ENCODE results near the gene C14orf132. TPM values are rescaled to one million over a fixed set of nuclear protein-coding genes. Genes with fewer than 3 reads are reported as not detected.

The C14orf132 gene
- total RNA-seq, 1 donor from 2014 or later: 44.8 TPM

- intact Hi-C loops (cut with DNase I): no loop called here
These were observed 15.5 kb downstream of the C14orf132 start for GRCh38 chr14:96054661-96055060.

GRCh38 chr14:96055065-96055752 lies 16.0 kb downstream of the C14orf132 start:
- intact Hi-C loops (cut with DNase I): no loop called here
- no peaks in the 10 kb centered on the region for H3K9me3 ChIP-seq
- peaks cover 8% of the 10 kb centered on the region for H3K4me1 ChIP-seq
- DNase-seq (no peak), ATAC-seq (no peak)
- no peak for TF ChIP-seq CTCF (IDR thresholded peaks at IDR 0.05)
- peaks cover 15% of the 10 kb centered on the region for H3K36me3 ChIP-seq
- H3K4me3 ChIP-seq: no peak overlapping the region
- no peak overlapping the region for H3K27ac ChIP-seq
- H3K27me3 ChIP-seq (ENCODE audit: low read depth): no peaks in the 10 kb centered on the region

More at GRCh38 chr14:96054661-96055060, 15.5 kb downstream of the C14orf132 start:
- H3K36me3 ChIP-seq: peaks cover 15% of the 10 kb centered on the region
- H3K4me3 ChIP-seq: no peak overlapping the region
- no peak for TF ChIP-seq CTCF (IDR thresholded peaks at IDR 0.05)
- H3K27ac ChIP-seq: no peak overlapping the region
- H3K9me3 ChIP-seq: no peaks in the 10 kb centered on the region
- ATAC-seq: no peak
- H3K27me3 ChIP-seq (ENCODE audit: low read depth): no peaks in the 10 kb centered on the region
- no peak for DNase-seq
- H3K4me1 ChIP-seq: peaks cover 8% of the 10 kb centered on the region

GRCh38 chr14:96055753-96056508 lies 16.8 kb downstream of the C14orf132 start:
- no peak for TF ChIP-seq CTCF (IDR thresholded peaks at IDR 0.05)
- H3K36me3 ChIP-seq: peaks cover 15% of the 10 kb centered on the region
- no peaks in the 10 kb centered on the region for H3K9me3 ChIP-seq
- H3K4me3 ChIP-seq: no peak overlapping the region
- no peak overlapping the region for H3K27ac ChIP-seq
- ATAC-seq (no peak), DNase-seq (no peak)
- peaks cover 8% of the 10 kb centered on the region for H3K4me1 ChIP-seq
- H3K27me3 ChIP-seq (ENCODE audit: low read depth): no peaks in the 10 kb centered on the region
- intact Hi-C loops (cut with DNase I): no loop called here

GRCh38 chr14:96056509-96057422 lies 17.6 kb downstream of the C14orf132 start:
- no peaks in the 10 kb centered on the region for H3K9me3 ChIP-seq
- H3K4me1 ChIP-seq: peaks cover 8% of the 10 kb centered on the region
- ATAC-seq (no peak), DNase-seq (no peak)
- H3K27ac ChIP-seq: no peak overlapping the region
- intact Hi-C loops (cut with DNase I): no loop called here
- no peak for TF ChIP-seq CTCF (IDR thresholded peaks at IDR 0.05)
- peaks cover 15% of the 10 kb centered on the region for H3K36me3 ChIP-seq
- H3K27me3 ChIP-seq (ENCODE audit: low read depth): no peaks in the 10 kb centered on the region
- no peak overlapping the region for H3K4me3 ChIP-seq

- TF ChIP-seq CTCF (IDR thresholded peaks at IDR 0.05): no peak
- DNase-seq: no peak
These were observed 18.6 kb downstream of the C14orf132 start for GRCh38 chr14:96057738-96058137.

More at GRCh38 chr14:96057738-96058137, 18.6 kb downstream of the C14orf132 start:
- intact Hi-C loops (cut with DNase I): no loop called here
- peaks cover 8% of the 10 kb centered on the region for H3K4me1 ChIP-seq
- H3K27me3 ChIP-seq (ENCODE audit: low read depth): no peaks in the 10 kb centered on the region
- no peak for ATAC-seq
- H3K27ac ChIP-seq: no peak overlapping the region
- H3K36me3 ChIP-seq: peaks cover 10% of the 10 kb centered on the region
- H3K9me3 ChIP-seq: no peaks in the 10 kb centered on the region
- H3K4me3 ChIP-seq: no peak overlapping the region

All from lower lobe of right lung (tissue), 2 donors.